Sigmoid colon (tissue), 3 donors: ENCODE data around the gene ZNF664.

ENCODE experiments used
- CTCF ChIP-seq, 4 experiments: fragments of 450-650 bp in 3 of 4; fragments of 200-600 bp in 1 of 4; IDR thresholded peaks; one replicate each; pipeline ENCODE4 v1.5.1; 2016 to 2019; ENCODE audit warnings: antibody characterized with exemption in 4 of 4, mild to moderate bottlenecking in 3 of 4, moderate library complexity in 2 of 4
- POLR2A ChIP-seq, 2 donors: fragments of 450-650 bp; IDR thresholded peaks; one replicate each; pipeline ENCODE4 v1.6.1; 2016; ENCODE audit warnings: antibody characterized with exemption in 2 of 2, mild to moderate bottlenecking in 2 of 2, moderate library complexity in 2 of 2

- TF ChIP-seq POLR2A (IDR thresholded peaks at IDR 0.05): no peak
- TF ChIP-seq CTCF (IDR thresholded peaks at IDR 0.05): no peak
Measured at GRCh38 chr12:123997908-123998307, 24.9 kb downstream of the ZNF664 start.
